HG03175 (cell line): ENCODE data around the gene TUBB8B.
"Not testable (repeated sequence)": the region's sequence is repeated elsewhere in the genome, so short reads cannot be mapped to it uniquely, and the experiment has no call there.

Source experiments
- ATAC-seq: cut with Tn5 transposase; IDR thresholded peaks from one replicate; pipeline ENCODE4 v1.9.1; 2021; ENCODE audit warnings: mild to moderate bottlenecking, moderate library complexity; ENCODE audit not compliant: unreplicated experiment

Gene TUBB8B

GRCh38 chr18:49176-49665 is at the start of gene TUBB8B:
Gene TUBB8B, minus strand, starts transcription at chr18:49615. Its CDS starts 58 bp downstream, at chr18:49557.
- ATAC-seq: not testable (repeated sequence)

- peak; percentile 99 for ATAC-seq
These were observed 48.0 kb upstream of the TUBB8B start for GRCh38 chr18:97252-97914.

- not testable (repeated sequence) for ATAC-seq
These were observed 47.3 kb upstream of the TUBB8B start for GRCh38 chr18:96767-97131.

- ATAC-seq: not testable (repeated sequence)
These were observed 46.8 kb upstream of the TUBB8B start for GRCh38 chr18:96101-96766.

- not testable (repeated sequence) for ATAC-seq
These were observed 46.2 kb upstream of the TUBB8B start for GRCh38 chr18:95580-95979.

GRCh38 chr18:93897-94408 is 44.5 kb upstream of the TUBB8B start:
- ATAC-seq: not testable (repeated sequence)

- not testable (repeated sequence) for ATAC-seq
These were observed 42.1 kb upstream of the TUBB8B start for GRCh38 chr18:91561-91960.

GRCh38 chr18:90396-91193 is 41.2 kb upstream of the TUBB8B start:
- not testable (repeated sequence) for ATAC-seq

- ATAC-seq: not testable (repeated sequence)
These were observed 39.7 kb upstream of the TUBB8B start for GRCh38 chr18:89124-89523.

GRCh38 chr18:84801-85200 is 35.4 kb upstream of the TUBB8B start:
- ATAC-seq: not testable (repeated sequence)

- not testable (repeated sequence) for ATAC-seq
These were observed 33.3 kb upstream of the TUBB8B start for GRCh38 chr18:82626-83209.

- not testable (repeated sequence) for ATAC-seq
These were observed 31.5 kb upstream of the TUBB8B start for GRCh38 chr18:80881-81280.

GRCh38 chr18:80202-80601 is 30.8 kb upstream of the TUBB8B start:
- not testable (repeated sequence) for ATAC-seq

- ATAC-seq: not testable (repeated sequence)
These were observed 26.2 kb upstream of the TUBB8B start for GRCh38 chr18:75525-76160.

- ATAC-seq: not testable (repeated sequence)
These were observed 23.9 kb upstream of the TUBB8B start for GRCh38 chr18:73181-73777.

- ATAC-seq: not testable (repeated sequence)
These were observed 18.3 kb upstream of the TUBB8B start for GRCh38 chr18:67701-68100.

GRCh38 chr18:64279-64678 is 14.9 kb upstream of the TUBB8B start:
- ATAC-seq: not testable (repeated sequence)

GRCh38 chr18:63656-64055 is 14.2 kb upstream of the TUBB8B start:
- not testable (repeated sequence) for ATAC-seq

- ATAC-seq: not testable (repeated sequence)
These were observed 5.0 kb upstream of the TUBB8B start for GRCh38 chr18:54388-54787.

- not testable (repeated sequence) for ATAC-seq
These were observed 719 bp downstream of the TUBB8B start for GRCh38 chr18:48696-49095.
